ENCODE measurements around the gene SARDH.

DNA sequence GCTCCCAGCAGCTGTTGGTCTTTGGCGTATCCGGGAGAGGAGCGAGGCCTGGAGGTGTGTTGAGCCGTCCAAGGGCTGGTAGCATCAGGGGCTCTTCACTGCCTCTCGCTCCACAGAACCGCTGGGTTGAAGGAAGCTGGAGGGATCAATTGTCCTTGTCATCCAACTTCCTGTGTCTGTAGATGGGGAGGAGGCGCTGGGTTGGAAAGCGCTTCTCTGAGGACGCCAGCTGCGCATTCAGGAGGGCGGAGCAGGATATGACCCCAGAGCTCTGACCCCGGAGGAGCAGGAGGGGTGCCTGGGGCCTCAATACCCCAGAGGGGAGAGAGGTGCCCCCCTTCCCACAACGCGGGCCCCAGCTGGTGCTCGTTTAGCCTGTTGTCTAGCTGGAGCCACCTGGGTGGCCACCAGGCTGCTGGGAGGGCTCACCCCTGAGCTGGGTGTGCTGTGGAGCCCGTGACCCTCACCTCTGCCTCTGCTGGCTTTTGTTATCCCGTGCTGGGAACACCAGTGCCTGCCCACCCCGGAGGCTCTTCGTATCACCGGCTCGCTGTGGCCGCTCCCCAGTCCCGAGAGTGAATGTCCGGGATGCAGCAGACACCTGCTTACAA is 104.0 kb downstream of the SARDH start:
- TF ChIP-seq, protein P1, sequence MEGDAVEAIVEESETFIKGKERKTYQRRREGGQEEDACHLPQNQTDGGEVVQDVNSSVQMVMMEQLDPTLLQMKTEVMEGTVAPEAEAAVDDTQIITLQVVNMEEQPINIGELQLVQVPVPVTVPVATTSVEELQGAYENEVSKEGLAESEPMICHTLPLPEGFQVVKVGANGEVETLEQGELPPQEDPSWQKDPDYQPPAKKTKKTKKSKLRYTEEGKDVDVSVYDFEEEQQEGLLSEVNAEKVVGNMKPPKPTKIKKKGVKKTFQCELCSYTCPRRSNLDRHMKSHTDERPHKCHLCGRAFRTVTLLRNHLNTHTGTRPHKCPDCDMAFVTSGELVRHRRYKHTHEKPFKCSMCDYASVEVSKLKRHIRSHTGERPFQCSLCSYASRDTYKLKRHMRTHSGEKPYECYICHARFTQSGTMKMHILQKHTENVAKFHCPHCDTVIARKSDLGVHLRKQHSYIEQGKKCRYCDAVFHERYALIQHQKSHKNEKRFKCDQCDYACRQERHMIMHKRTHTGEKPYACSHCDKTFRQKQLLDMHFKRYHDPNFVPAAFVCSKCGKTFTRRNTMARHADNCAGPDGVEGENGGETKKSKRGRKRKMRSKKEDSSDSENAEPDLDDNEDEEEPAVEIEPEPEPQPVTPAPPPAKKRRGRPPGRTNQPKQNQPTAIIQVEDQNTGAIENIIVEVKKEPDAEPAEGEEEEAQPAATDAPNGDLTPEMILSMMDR (IDR thresholded peaks at IDR 0.05 in 4 of 5, conservative IDR thresholded peaks at IDR 0.05 in 1 of 5): no peak
- TF ChIP-seq POLR2A (IDR thresholded peaks at IDR 0.05): no peak
